ENCODE data around the gene FDXR.

The FDXR gene

GRCh38 chr17:74836191-74836590 lies 36.6 kb downstream of the FDXR start:
- H3K27ac ChIP-seq, result no peak overlapping the region
- TF ChIP-seq, protein P1, sequence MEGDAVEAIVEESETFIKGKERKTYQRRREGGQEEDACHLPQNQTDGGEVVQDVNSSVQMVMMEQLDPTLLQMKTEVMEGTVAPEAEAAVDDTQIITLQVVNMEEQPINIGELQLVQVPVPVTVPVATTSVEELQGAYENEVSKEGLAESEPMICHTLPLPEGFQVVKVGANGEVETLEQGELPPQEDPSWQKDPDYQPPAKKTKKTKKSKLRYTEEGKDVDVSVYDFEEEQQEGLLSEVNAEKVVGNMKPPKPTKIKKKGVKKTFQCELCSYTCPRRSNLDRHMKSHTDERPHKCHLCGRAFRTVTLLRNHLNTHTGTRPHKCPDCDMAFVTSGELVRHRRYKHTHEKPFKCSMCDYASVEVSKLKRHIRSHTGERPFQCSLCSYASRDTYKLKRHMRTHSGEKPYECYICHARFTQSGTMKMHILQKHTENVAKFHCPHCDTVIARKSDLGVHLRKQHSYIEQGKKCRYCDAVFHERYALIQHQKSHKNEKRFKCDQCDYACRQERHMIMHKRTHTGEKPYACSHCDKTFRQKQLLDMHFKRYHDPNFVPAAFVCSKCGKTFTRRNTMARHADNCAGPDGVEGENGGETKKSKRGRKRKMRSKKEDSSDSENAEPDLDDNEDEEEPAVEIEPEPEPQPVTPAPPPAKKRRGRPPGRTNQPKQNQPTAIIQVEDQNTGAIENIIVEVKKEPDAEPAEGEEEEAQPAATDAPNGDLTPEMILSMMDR (IDR thresholded peaks at IDR 0.05), result no peak
- no peak for TF ChIP-seq ZFX (IDR thresholded peaks at IDR 0.05; ENCODE audit: borderline replicate concordance)

DNA sequence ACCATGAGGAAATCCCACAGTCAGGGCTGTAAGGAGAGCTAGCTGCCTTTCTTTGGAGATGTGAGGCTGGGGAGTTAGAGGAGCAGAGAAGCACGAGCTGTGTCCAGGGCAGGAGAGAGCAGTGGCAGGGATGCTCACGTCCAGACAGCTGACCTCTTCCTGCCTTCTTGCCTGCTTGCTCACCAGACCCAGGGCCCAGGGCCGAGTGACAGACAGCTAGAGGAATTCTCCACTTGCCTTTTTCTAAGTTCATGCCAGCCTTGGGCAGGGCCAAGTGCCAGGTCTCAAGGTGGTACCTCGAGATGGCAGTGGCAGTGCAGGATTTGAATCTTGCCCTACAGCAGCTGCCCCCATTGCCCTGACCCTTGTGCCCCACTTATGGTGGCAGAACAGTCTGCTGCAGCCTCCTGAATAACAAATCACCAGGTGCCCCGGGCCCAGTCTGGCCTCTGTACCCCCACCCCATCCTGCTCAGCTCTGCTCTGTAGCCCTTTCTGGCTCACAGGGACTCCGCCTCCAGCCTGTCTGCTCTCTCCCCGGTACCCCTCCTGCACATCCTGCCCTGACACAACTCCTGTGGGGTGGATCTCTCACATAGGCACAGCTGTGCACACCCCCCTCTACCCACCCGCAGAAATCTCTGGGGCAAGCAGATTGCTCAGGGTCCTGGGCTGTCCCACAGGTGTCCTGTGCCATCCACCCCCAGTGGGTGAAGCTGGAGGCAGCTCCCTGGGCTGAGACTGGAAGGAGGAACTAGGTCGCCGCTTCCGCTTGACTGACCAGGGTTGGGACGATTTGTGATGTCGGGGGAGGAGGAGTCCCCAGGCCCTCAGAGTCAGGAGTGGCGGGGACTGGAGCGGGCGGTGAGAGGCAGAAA lies 39.1 kb downstream of the FDXR start:
- TF ChIP-seq, protein P1 (IDR thresholded peaks at IDR 0.05), result no peak
- no peak for TF ChIP-seq ZFX (IDR thresholded peaks at IDR 0.05; ENCODE audit: borderline replicate concordance)

DNA sequence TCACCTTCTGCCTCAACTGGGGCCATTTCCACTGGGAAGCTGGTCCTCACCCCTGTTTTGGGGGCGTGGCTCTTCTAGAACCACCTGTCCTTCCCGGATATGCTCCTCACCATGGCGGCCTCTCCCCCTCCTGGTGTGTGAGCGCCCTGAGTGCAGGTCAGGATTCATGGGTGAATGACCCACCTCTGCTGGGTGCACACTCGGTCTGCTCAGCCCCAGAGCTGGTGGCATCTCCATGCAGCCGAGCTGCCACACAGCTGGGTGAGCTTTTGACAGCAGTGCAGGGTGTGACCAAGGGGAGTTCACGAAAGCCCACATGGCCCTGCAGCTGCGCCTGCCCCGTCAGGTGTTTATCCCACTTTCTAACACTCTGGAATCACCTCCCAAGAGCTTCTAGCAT lies 40.4 kb downstream of the FDXR start:
- no peak overlapping the region for H3K27ac ChIP-seq
- TF ChIP-seq, protein P1 (IDR thresholded peaks at IDR 0.05), result no peak
- TF ChIP-seq ZFX (IDR thresholded peaks at IDR 0.05; ENCODE audit: borderline replicate concordance), result no peak

More for the DNA sequence above, 39.1 kb downstream of the FDXR start:
- H3K27ac ChIP-seq, result no peak overlapping the region

DNA sequence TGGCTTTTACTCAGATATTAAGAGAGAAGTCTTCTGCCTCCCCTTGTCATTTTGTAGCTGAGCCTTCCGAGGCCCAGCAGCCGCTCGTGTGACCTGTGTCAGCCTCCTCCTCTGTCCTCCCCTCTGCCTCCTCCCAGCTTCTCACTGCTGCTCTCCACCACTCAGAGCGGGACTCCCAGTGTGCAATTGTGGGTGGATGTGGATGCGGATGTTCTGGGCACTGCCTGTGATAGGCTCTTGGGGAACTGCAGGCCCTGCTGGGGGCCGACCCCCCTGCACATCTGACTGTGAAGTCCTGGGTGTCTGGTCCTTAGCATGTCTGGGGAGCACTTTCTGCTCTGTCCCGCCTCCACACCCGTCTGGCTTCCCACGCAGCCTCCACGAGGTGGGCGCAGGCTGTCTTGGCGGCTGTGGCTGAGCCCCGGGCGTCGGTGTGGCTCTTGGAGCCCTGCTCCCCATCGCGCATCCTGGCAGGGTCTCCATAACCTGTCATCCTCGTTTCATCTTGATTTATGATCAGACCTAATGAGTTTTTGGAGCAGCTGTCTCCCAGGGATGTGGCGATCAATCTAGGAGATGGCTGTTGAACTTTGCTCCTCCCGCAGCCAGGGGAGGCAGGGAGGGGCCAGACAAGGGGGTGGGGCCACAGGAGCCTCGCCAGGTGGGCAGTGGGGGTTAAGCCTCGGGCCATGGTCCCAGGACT lies 41.2 kb downstream of the FDXR start:
- H3K27ac ChIP-seq, result no peak overlapping the region
- TF ChIP-seq ZFX (IDR thresholded peaks at IDR 0.05; ENCODE audit: borderline replicate concordance), result no peak
- TF ChIP-seq, protein P1 (IDR thresholded peaks at IDR 0.05), result no peak

DNA sequence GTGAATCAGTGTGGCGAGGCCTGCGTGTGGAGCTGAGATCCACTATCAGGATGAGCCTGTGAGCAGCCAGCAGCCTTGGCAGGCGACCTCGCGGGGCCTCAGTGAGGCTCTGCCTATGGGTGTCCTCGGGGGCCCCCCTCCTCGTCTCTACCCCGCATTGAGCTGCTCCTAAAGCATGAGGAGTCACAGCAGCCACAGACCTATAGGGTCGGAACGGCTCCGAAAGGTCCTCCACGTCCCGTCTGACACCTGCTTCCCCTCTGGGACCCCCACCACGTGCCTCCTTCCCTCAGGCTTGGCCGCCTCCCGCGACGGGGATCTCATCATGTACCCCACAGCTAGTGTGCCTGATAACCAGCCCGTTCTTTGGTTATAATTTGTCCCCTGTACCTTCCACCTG lies 41.9 kb downstream of the FDXR start:
- H3K27ac ChIP-seq, result no peak overlapping the region
- TF ChIP-seq ZFX (IDR thresholded peaks at IDR 0.05; ENCODE audit: borderline replicate concordance), result no peak
- TF ChIP-seq, protein P1 (IDR thresholded peaks at IDR 0.05), result no peak

- no peak for TF ChIP-seq ZFX (IDR thresholded peaks at IDR 0.05; ENCODE audit: borderline replicate concordance)
- TF ChIP-seq, protein P1 (IDR thresholded peaks at IDR 0.05), result no peak
- H3K27ac ChIP-seq, result no peak overlapping the region
These were observed 45.0 kb downstream of the FDXR start for GRCh38 chr17:74827800-74828199.
